Mesenchymal stem cell (in vitro differentiated cells and primary cell): Measurements from ENCODE around the gene PITPNM2.

ENCODE experiments used
- DNase-seq: peaks from one replicate; pipeline ENCODE4 v3.0.0-alpha.2; 2013
- H2AFZ ChIP-seq: one replicate; pipeline ENCODE4 v1.6.1; 2013; ENCODE audit warnings: low read depth, mild to moderate bottlenecking, control low read depth, inconsistent platforms, low read length, moderate library complexity
- H2AK5ac ChIP-seq: 2 replicates; pipeline ENCODE4 v1.6.1; 2013; ENCODE audit warnings: low read length, moderate library complexity, mild to moderate bottlenecking, inconsistent platforms; ENCODE audit not compliant: severe bottlenecking
- H2BK120ac ChIP-seq: one replicate; pipeline ENCODE4 v1.6.1; 2013; ENCODE audit warnings: low read depth, mild to moderate bottlenecking, inconsistent platforms, low read length, moderate library complexity
- H2BK12ac ChIP-seq, 2 experiments: one replicate each; pipeline ENCODE4 v1.6.1; 2013; ENCODE audit warnings: inconsistent platforms in 2 of 2, low read length in 2 of 2, mild to moderate bottlenecking in 2 of 2, moderate library complexity in 2 of 2, control low read depth in 1 of 2
- H2BK15ac ChIP-seq: one replicate; pipeline ENCODE4 v1.6.1; 2013; ENCODE audit warnings: mild to moderate bottlenecking, low read depth, inconsistent platforms; ENCODE audit not compliant: poor library complexity, severe bottlenecking
- H2BK5ac ChIP-seq: 2 replicates; pipeline ENCODE4 v1.6.1; 2013; ENCODE audit warnings: low read depth, mild to moderate bottlenecking, low read length, control low read depth, inconsistent platforms; ENCODE audit not compliant: poor library complexity, severe bottlenecking
- H3K14ac ChIP-seq, 2 experiments: one replicate each; pipeline ENCODE4 v1.6.1; 2013; ENCODE audit warnings: inconsistent platforms in 2 of 2, low read length in 2 of 2, control low read depth in 1 of 2, mild to moderate bottlenecking in 1 of 2, moderate library complexity in 1 of 2
- H3K18ac ChIP-seq, 2 experiments: one replicate each; pipeline ENCODE4 v1.6.1; 2013; ENCODE audit warnings: inconsistent platforms in 2 of 2, low read length in 2 of 2, control low read depth in 1 of 2, low read depth in 1 of 2, mild to moderate bottlenecking in 1 of 2
- H3K23ac ChIP-seq, 2 experiments: one replicate each; pipeline ENCODE4 v1.6.1; 2013; ENCODE audit warnings: inconsistent platforms in 2 of 2, low read length in 2 of 2, mild to moderate bottlenecking in 2 of 2, moderate library complexity in 2 of 2, control low read depth in 1 of 2
- H3K27ac ChIP-seq: 2 replicates; pipeline ENCODE4 v1.5.1; 2013; ENCODE audit warnings: mild to moderate bottlenecking, moderate library complexity, low read length, control low read depth, inconsistent platforms; ENCODE audit not compliant: poor library complexity, severe bottlenecking
- H3K27me3 ChIP-seq, 2 experiments: 2 replicates each; pipeline versions ENCODE4 v1.6.1 to v1.7.0; 2013; ENCODE audit warnings: low read length in 2 of 2, mild to moderate bottlenecking in 2 of 2, moderate library complexity in 2 of 2, control low read depth in 1 of 2, inconsistent platforms in 1 of 2; ENCODE audit not compliant: control insufficient read depth in 1 of 2, insufficient read depth in 1 of 2
- H3K36me3 ChIP-seq, 2 experiments: 2 replicates each; pipeline versions ENCODE4 v1.6.1 to v1.7.0; 2013; ENCODE audit warnings: low read length in 2 of 2, control low read depth in 1 of 2, inconsistent platforms in 1 of 2, low read depth in 1 of 2, mild to moderate bottlenecking in 1 of 2; ENCODE audit not compliant: insufficient read depth in 2 of 2, control insufficient read depth in 1 of 2
- H3K4ac ChIP-seq, 2 experiments: one replicate each; pipeline ENCODE4 v1.6.1; 2013; ENCODE audit warnings: inconsistent platforms in 2 of 2, low read length in 2 of 2, mild to moderate bottlenecking in 2 of 2, moderate library complexity in 2 of 2, control low read depth in 1 of 2, low read depth in 1 of 2
- H3K4me1 ChIP-seq: 2 replicates; pipeline ENCODE4 v1.6.1; 2013; ENCODE audit warnings: low read depth, low read length, control low read depth; ENCODE audit not compliant: control insufficient read depth, insufficient read depth
- H3K4me2 ChIP-seq: 2 replicates; pipeline ENCODE4 v1.6.1; 2013; ENCODE audit warnings: low read length, mild to moderate bottlenecking, inconsistent platforms; ENCODE audit not compliant: poor library complexity, severe bottlenecking
- H3K4me3 ChIP-seq, 2 experiments: 2 replicates each; pipeline versions ENCODE4 v1.5.1 to v1.7.0; 2013; ENCODE audit warnings: low read length in 2 of 2, mild to moderate bottlenecking in 2 of 2, control low read depth in 1 of 2, low read depth in 1 of 2; ENCODE audit not compliant: insufficient read depth in 1 of 2
- H3K79me1 ChIP-seq: replicated peaks from 2 replicates; pipeline ENCODE4 v1.6.1; 2013; ENCODE audit warnings: mild to moderate bottlenecking, control low read depth, low read length, inconsistent platforms; ENCODE audit not compliant: poor library complexity, severe bottlenecking
- H3K9ac ChIP-seq: 2 replicates; pipeline ENCODE4 v1.7.0; 2013; ENCODE audit warnings: mild to moderate bottlenecking, low read length, moderate library complexity
- H3K9me3 ChIP-seq: 2 replicates; pipeline ENCODE4 v1.7.0; 2013; ENCODE audit warnings: mild to moderate bottlenecking, low read length; ENCODE audit not compliant: control insufficient read depth
- H4K8ac ChIP-seq: one replicate; pipeline ENCODE4 v1.6.1; 2013; ENCODE audit warnings: inconsistent platforms, mild to moderate bottlenecking, low read length, moderate library complexity
- H4K91ac ChIP-seq: one replicate; pipeline ENCODE4 v1.6.1; 2013; ENCODE audit warnings: mild to moderate bottlenecking, low read length, inconsistent platforms
- WGBS: methylation state at CpG from one replicate; pipeline ENCODE4 v1.1.7; 2013; ENCODE audit warnings: mixed read lengths; 5-methylcytosine and 5-hydroxymethylcytosine counted together

The PITPNM2 gene

GRCh38 chr12:123101526-123101925 is 49.4 kb downstream of the PITPNM2 start:
- no peaks in the 10 kb centered on the region for H3K9me3 ChIP-seq
- H2AFZ ChIP-seq, result no peak overlapping the region
- no peak overlapping the region for H3K18ac ChIP-seq
- H3K27ac ChIP-seq, result no peak overlapping the region
- H2BK15ac ChIP-seq, result no peak overlapping the region
- H4K91ac ChIP-seq, result no peak overlapping the region
- no peak overlapping the region for H3K23ac ChIP-seq
- no peak overlapping the region for H3K14ac ChIP-seq
- H3K4ac ChIP-seq, result no peak overlapping the region
- no peak overlapping the region for H2BK5ac ChIP-seq
- peaks cover 4 to 13% of the 10 kb centered on the region in 2 experiments for H3K36me3 ChIP-seq
- WGBS, result 88% methylated on average over 3 of the region's 5 CpGs
- no peak overlapping the region for H3K9ac ChIP-seq
- H2BK12ac ChIP-seq, result no peak overlapping the region
- H3K4me3 ChIP-seq, result no peak overlapping the region
- peaks cover 27% of the 10 kb centered on the region for H3K4me1 ChIP-seq
- no peak overlapping the region for H2AK5ac ChIP-seq
- no peaks in the 10 kb centered on the region for H3K27me3 ChIP-seq
- H3K4me2 ChIP-seq, result no peak overlapping the region
- H4K8ac ChIP-seq, result no peak overlapping the region
- peaks cover 9% of the 10 kb centered on the region for H3K79me1 ChIP-seq
- no peak for DNase-seq
- H2BK120ac ChIP-seq, result no peak overlapping the region
